AG09319 (cell line): ENCODE measurements around the gene DUSP15.

Experiments
- DNase-seq: peaks from one replicate; pipeline ENCODE4 v3.0.0-alpha.2; 2010; ENCODE audit warnings: low read depth; ENCODE audit errors: extremely low read depth
- CTCF ChIP-seq: IDR thresholded peaks from 2 replicates; pipeline ENCODE4 v1.5.1; 2011; ENCODE audit warnings: low read depth, mild to moderate bottlenecking, inconsistent platforms, low read length, moderate library complexity

DUSP15 gene

GRCh38 chr20:31903627-31904386 lies 33.5 kb upstream of the DUSP15 start:
- DNase-seq = no peak
- TF ChIP-seq CTCF = no peak

- TF ChIP-seq CTCF = no peak
- DNase-seq = no peak
These were observed 31.3 kb upstream of the DUSP15 start for GRCh38 chr20:31901615-31902014.

- no peak for DNase-seq
- no peak for TF ChIP-seq CTCF
These were observed 27.2 kb upstream of the DUSP15 start for GRCh38 chr20:31897541-31897940.

GRCh38 chr20:31896049-31896448 lies 25.7 kb upstream of the DUSP15 start:
- TF ChIP-seq CTCF = no peak
- DNase-seq = no peak

- TF ChIP-seq CTCF = no peak
These were observed 24.8 kb upstream of the DUSP15 start for GRCh38 chr20:31894980-31895675.

GRCh38 chr20:31890646-31891045 lies 20.3 kb upstream of the DUSP15 start:
- DNase-seq = no peak
- TF ChIP-seq CTCF = no peak

More at GRCh38 chr20:31894980-31895675, 24.8 kb upstream of the DUSP15 start:
- DNase-seq = no peak

GRCh38 chr20:31883829-31884228 lies 13.5 kb upstream of the DUSP15 start:
- no peak for TF ChIP-seq CTCF
- no peak for DNase-seq
